H1 (cell line): Measurements from ENCODE around the gene PRKD1. TPM values are rescaled to one million over a fixed set of nuclear protein-coding genes. Genes with fewer than 3 reads are reported as not detected.

ENCODE experiments used
- CTCF ChIA-PET: fragments of 300-600 bp; sonication (Branson Sonifier 250); formaldehyde crosslinking; loops from one replicate; lab custom pipeline; 2021; ENCODE audit not compliant: partially characterized antibody; lab: Charles Lee
- POLR2A ChIA-PET: fragments of 300-600 bp; sonication (Branson Sonifier 250); formaldehyde crosslinking; loops from one replicate; lab custom pipeline; 2021; ENCODE audit warnings: inconsistent platforms; ENCODE audit not compliant: partially characterized antibody; lab: Charles Lee
- DNase-seq, 2 experiments: peaks; one replicate each; pipeline versions ENCODE4 v3.0.0 to v3.0.0-alpha.2; 2010 to 2022; ENCODE audit warnings: low spot score in 2 of 2, low read depth in 1 of 2, mixed read lengths in 1 of 2
- FAIRE-seq: peaks from 2 replicates; lab custom pipeline; 2011; peaks lifted over from hg19 to GRCh38; lab: Jason Lieb, UNC
- H2AFZ ChIP-seq: 2 replicates; pipeline ENCODE4 v1.8.1; 2012; ENCODE audit warnings: low read length, inconsistent platforms
- H2AK5ac ChIP-seq: 2 replicates; pipeline ENCODE4 v1.6.1; 2013; ENCODE audit warnings: low read depth, low read length
- H2BK120ac ChIP-seq: replicated peaks from 2 replicates; pipeline ENCODE3; 2013; ENCODE audit warnings: low read depth, low read length, inconsistent platforms
- H2BK12ac ChIP-seq: 2 replicates; pipeline ENCODE4 v1.6.1; 2013; ENCODE audit warnings: low read depth, low read length
- H2BK15ac ChIP-seq: 2 replicates; pipeline ENCODE4 v1.6.1; 2013; ENCODE audit warnings: low read length
- H2BK20ac ChIP-seq: 2 replicates; pipeline ENCODE4 v1.6.1; 2013; ENCODE audit warnings: low read length
- H2BK5ac ChIP-seq: 2 replicates; pipeline ENCODE4 v1.6.1; 2013; ENCODE audit warnings: low read depth, low read length
- H3K14ac ChIP-seq: 2 replicates; pipeline ENCODE4 v1.6.1; 2013; ENCODE audit warnings: inconsistent platforms; ENCODE audit not compliant: insufficient read length
- H3K18ac ChIP-seq: 2 replicates; pipeline ENCODE4 v1.6.1; 2013; ENCODE audit warnings: low read length; ENCODE audit errors: extremely low read depth
- H3K23ac ChIP-seq: 2 replicates; pipeline ENCODE4 v1.6.1; 2013; ENCODE audit warnings: inconsistent platforms; ENCODE audit not compliant: insufficient read length
- H3K23me2 ChIP-seq: 2 replicates; pipeline ENCODE4 v1.6.1; 2013; ENCODE audit warnings: low read depth, low read length
- H3K27ac ChIP-seq: 2 replicates; pipeline ENCODE4 v1.6.1; 2011; ENCODE audit warnings: low read depth, low read length, inconsistent platforms
- H3K27me3 ChIP-seq, 4 experiments: replicated peaks in 1 of 4; 1 replicate in 1 of 4; 2 replicates in 3 of 4; pipeline versions ENCODE4 v1.6.1 to v1.8.1; 2011 to 2013; ENCODE audit warnings: low read length in 3 of 4, mild to moderate bottlenecking in 3 of 4, inconsistent platforms in 2 of 4, mixed read lengths in 2 of 4, moderate library complexity in 1 of 4; ENCODE audit not compliant: control insufficient read depth in 3 of 4, insufficient read depth in 3 of 4; ENCODE audit errors: extremely low read depth in 1 of 4
- H3K36me3 ChIP-seq, 4 experiments: 2 replicates each; pipeline versions ENCODE4 v1.6.1 to v1.8.1; 2011 to 2013; ENCODE audit warnings: mild to moderate bottlenecking in 4 of 4, low read length in 3 of 4, moderate library complexity in 2 of 4, control low read depth in 1 of 4, inconsistent platforms in 1 of 4; ENCODE audit not compliant: insufficient read depth in 4 of 4, control insufficient read depth in 2 of 4
- H3K4ac ChIP-seq: replicated peaks from 2 replicates; pipeline ENCODE3; 2013; ENCODE audit warnings: low read length, low read depth, mixed read lengths, inconsistent platforms; ENCODE audit not compliant: insufficient read length
- H3K4me1 ChIP-seq, 4 experiments: replicated peaks in 1 of 4; 1 replicate in 1 of 4; 2 replicates in 3 of 4; pipeline versions ENCODE4 v1.6.1 to v1.8.1; 2011 to 2013; ENCODE audit warnings: low read length in 3 of 4, inconsistent platforms in 2 of 4, mixed read lengths in 1 of 4; ENCODE audit not compliant: insufficient read depth in 4 of 4, control insufficient read depth in 3 of 4
- H3K4me2 ChIP-seq, 2 experiments: 2 replicates each; pipeline versions ENCODE4 v1.6.1 to v1.8.1; 2011 to 2013; ENCODE audit warnings: low read depth in 2 of 2, low read length in 2 of 2, control low read depth in 1 of 2, inconsistent platforms in 1 of 2, mild to moderate bottlenecking in 1 of 2; ENCODE audit not compliant: insufficient read depth in 1 of 2
- H3K4me3 ChIP-seq, 4 experiments: fragments of 200-600, 300-600 bp in 1 of 4; sonication (generic), shearing (Covaris generic), sonication (Bioruptor Twin) in 1 of 4; 2 replicates each; pipeline versions ENCODE4 v1.5.1 to v1.8.1; 2011 to 2016; ENCODE audit warnings: low read length in 4 of 4, low read depth in 3 of 4, control low read depth in 2 of 4, inconsistent platforms in 2 of 4, mild to moderate bottlenecking in 2 of 4, mixed read lengths in 1 of 4, moderate library complexity in 1 of 4; ENCODE audit not compliant: insufficient read depth in 2 of 4; ENCODE audit errors: extremely low read depth in 1 of 4
- H3K56ac ChIP-seq: replicated peaks from 2 replicates; pipeline ENCODE3; 2013; ENCODE audit warnings: low read depth, mild to moderate bottlenecking, mixed read lengths, low read length, inconsistent platforms; ENCODE audit not compliant: insufficient read length
- H3K79me1 ChIP-seq: 2 replicates; pipeline ENCODE4 v1.6.1; 2013; ENCODE audit warnings: low read depth, low read length, control low read depth
- H3K79me2 ChIP-seq, 2 experiments: 2 replicates each; pipeline versions ENCODE4 v1.6.1 to v1.8.1; 2012 to 2013; ENCODE audit warnings: low read length in 2 of 2, mild to moderate bottlenecking in 2 of 2, inconsistent platforms in 1 of 2; ENCODE audit not compliant: insufficient read depth in 2 of 2, control insufficient read depth in 1 of 2
- H3K9ac ChIP-seq, 4 experiments: replicated peaks in 1 of 4; 1 replicate in 1 of 4; 2 replicates in 3 of 4; pipeline versions ENCODE4 v1.6.1 to v1.8.1; 2011 to 2013; ENCODE audit warnings: low read depth in 3 of 4, low read length in 3 of 4, control low read depth in 2 of 4, mild to moderate bottlenecking in 2 of 4, moderate library complexity in 2 of 4, inconsistent platforms in 1 of 4; ENCODE audit errors: extremely low read depth in 1 of 4
- H3K9me3 ChIP-seq, 2 experiments: 2 replicates each; pipeline versions ENCODE4 v1.6.1 to v1.8.1; 2012 to 2013; ENCODE audit warnings: mild to moderate bottlenecking in 2 of 2, moderate library complexity in 2 of 2, control low read depth in 1 of 2, inconsistent platforms in 1 of 2, low read depth in 1 of 2, low read length in 1 of 2, mixed read lengths in 1 of 2; ENCODE audit not compliant: insufficient read depth in 2 of 2
- H4K20me1 ChIP-seq, 2 experiments: replicated peaks in 1 of 2; 2 replicates each; pipeline versions ENCODE3 to v1.8.1; 2011 to 2013; ENCODE audit warnings: inconsistent platforms in 2 of 2, low read length in 2 of 2, mild to moderate bottlenecking in 1 of 2; ENCODE audit not compliant: insufficient read depth in 2 of 2, control insufficient read depth in 1 of 2
- H4K5ac ChIP-seq: 2 replicates; pipeline ENCODE4 v1.6.1; 2013; ENCODE audit warnings: low read length, low read depth, mixed read lengths, inconsistent platforms; ENCODE audit not compliant: insufficient read length
- H4K8ac ChIP-seq: 2 replicates; pipeline ENCODE4 v1.8.0; 2013; ENCODE audit warnings: mild to moderate bottlenecking, moderate library complexity, low read length, inconsistent platforms; ENCODE audit not compliant: insufficient read depth; ENCODE audit errors: extremely low read depth
- H4K91ac ChIP-seq: replicated peaks from 2 replicates; pipeline ENCODE3; 2013; ENCODE audit warnings: low read length, mixed read lengths, inconsistent platforms; ENCODE audit not compliant: insufficient read length
- BACH1 ChIP-seq: IDR thresholded peaks from 2 replicates; pipeline ENCODE4 v1.6.1; 2012; ENCODE audit warnings: low read length, improper control_type of control experiment
- CREB1 ChIP-seq: IDR thresholded peaks from 2 replicates; pipeline ENCODE4 v1.6.1; 2012; ENCODE audit warnings: inconsistent platforms
- KDM1A ChIP-seq: fragments of 200-600, 300-600 bp; sonication (generic); IDR thresholded peaks from 2 replicates; pipeline ENCODE4 v1.7.1; 2016; ENCODE audit warnings: mild to moderate bottlenecking, low read length, borderline replicate concordance
- SIRT6 ChIP-seq: IDR thresholded peaks from one replicate; pipeline ENCODE4 v1.7.1; 2012; ENCODE audit warnings: low read length, inconsistent platforms
- YY1 ChIP-seq: IDR thresholded peaks from 2 replicates; pipeline ENCODE4 v1.6.1; 2011; ENCODE audit warnings: low read depth, mild to moderate bottlenecking, low read length
- polyA plus RNA-seq, 7 experiments: library from polyadenylated mRNA; depleted of rRNA in 3 of 7; stranded (reverse) in 5 of 7; unstranded in 2 of 7; fragments of >200 nt in 5 of 7; fragments of 200-250 nt in 2 of 7; gene quantifications; 1 replicate in 5 of 7; 2 replicates in 1 of 7; 4 replicates in 1 of 7; pipeline versions ENCODE4 v1.2.1 to v1.2.3, GENCODE V29; 2011 to 2013; ENCODE audit warnings: missing spikeins in 2 of 7, mixed read lengths in 2 of 7
- total RNA-seq: library from RNA; stranded (reverse); fragmentation: NEBNext Ultra II Directional; extraction: Animal tissue kit (Norgen Biotek cat#: 25700); gene quantifications from 2 replicates; pipeline ENCODE4 v1.2.1, GENCODE V29; 2021

The PRKD1 gene
- total and polyA plus RNA-seq, 2 of the 8 experiments (the other 6 are each of a cell fraction or from before 2014, with no cell fraction given), result 3.6 to 6.8 TPM

- TF ChIP-seq BACH1, result no peak
- TF ChIP-seq SIRT6, result no peak
- no peak for TF ChIP-seq CREB1
- TF ChIP-seq KDM1A, result no peak
- no peak for TF ChIP-seq YY1
- no peak overlapping the region for H2BK5ac ChIP-seq
- H3K23ac ChIP-seq, result no peak overlapping the region
- H4K5ac ChIP-seq, result no peak overlapping the region
- no peak overlapping the region for H3K56ac ChIP-seq
- POLR2A ChIA-PET, result no interaction called here
- no peak overlapping the region for H3K4me2 ChIP-seq
- H3K4me3 ChIP-seq, result no peak overlapping the region
- no peaks in the 10 kb centered on the region for H3K79me2 ChIP-seq
- H2BK20ac ChIP-seq, result no peak overlapping the region
- H2AK5ac ChIP-seq, result no peak overlapping the region
- H2BK15ac ChIP-seq, result no peak overlapping the region
- no peaks in the 10 kb centered on the region for H3K9me3 ChIP-seq
- DNase-seq (no peak), FAIRE-seq (no peak)
- H3K4ac ChIP-seq, result no peak overlapping the region
- H2AFZ ChIP-seq, result no peak overlapping the region
- H3K18ac ChIP-seq, result no peak overlapping the region
- H4K91ac ChIP-seq, result no peak overlapping the region
- peaks cover 0 to 3% (median 1%) of the 10 kb centered on the region in 4 experiments; a peak in 1 of 7 replicates for H3K4me1 ChIP-seq
- H3K14ac ChIP-seq, result no peak overlapping the region
- CTCF ChIA-PET, result no interaction called here
- no peaks in the 10 kb centered on the region for H4K20me1 ChIP-seq
- no peak overlapping the region for H2BK12ac ChIP-seq
- no peaks in the 10 kb centered on the region for H3K27me3 ChIP-seq
- H4K8ac ChIP-seq, result no peak overlapping the region
- no peak overlapping the region for H3K27ac ChIP-seq
- H3K79me1 ChIP-seq, result no peaks in the 10 kb centered on the region
- no peaks in the 10 kb centered on the region for H3K23me2 ChIP-seq
- H3K9ac ChIP-seq, result no peak overlapping the region
- no peak overlapping the region for H2BK120ac ChIP-seq
- H3K36me3 ChIP-seq, result no peaks in the 10 kb centered on the region
Observed at GRCh38 chr14:29822430-29822709, 105.3 kb downstream of the PRKD1 start.
